ENCODE data around the gene ASAH2B.
A peak's percentile ranks its signal among the peaks of the same experiment; 100 is the strongest.

DNA sequence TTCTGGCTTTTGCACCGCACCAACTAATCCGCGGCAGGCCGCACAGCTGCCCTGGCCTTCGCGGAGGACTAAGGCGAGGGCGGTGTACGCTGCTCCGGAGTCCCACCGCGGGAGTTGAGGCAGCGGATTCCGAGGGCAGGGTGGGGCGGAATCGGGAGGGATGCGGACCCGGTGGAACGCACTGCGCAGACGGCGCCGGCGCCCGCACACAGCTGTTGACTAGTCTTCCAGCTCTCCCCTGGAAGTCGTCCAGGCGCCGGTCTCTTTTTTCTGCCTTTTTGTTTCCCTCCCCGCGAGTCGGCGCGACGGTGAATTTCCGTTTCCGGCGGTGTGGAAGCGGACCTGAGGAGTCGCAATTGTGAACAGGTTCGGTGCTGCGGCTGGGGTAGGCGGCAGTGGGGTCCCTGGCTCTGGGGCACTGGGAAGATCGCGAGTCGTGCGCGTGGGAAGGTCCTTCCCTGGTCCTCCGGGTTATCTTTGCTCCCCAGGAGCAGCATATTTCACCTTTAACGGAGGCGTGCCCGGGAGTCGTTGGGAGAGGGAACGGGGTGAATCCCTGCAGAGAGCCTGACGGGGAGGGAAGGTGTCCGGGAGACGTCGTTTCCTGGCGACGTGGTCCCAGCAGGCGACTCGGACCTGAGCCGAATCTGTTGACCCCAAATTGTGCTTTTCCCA lies at the start of gene ASAH2B:
- TF ChIP-seq, protein P1, sequence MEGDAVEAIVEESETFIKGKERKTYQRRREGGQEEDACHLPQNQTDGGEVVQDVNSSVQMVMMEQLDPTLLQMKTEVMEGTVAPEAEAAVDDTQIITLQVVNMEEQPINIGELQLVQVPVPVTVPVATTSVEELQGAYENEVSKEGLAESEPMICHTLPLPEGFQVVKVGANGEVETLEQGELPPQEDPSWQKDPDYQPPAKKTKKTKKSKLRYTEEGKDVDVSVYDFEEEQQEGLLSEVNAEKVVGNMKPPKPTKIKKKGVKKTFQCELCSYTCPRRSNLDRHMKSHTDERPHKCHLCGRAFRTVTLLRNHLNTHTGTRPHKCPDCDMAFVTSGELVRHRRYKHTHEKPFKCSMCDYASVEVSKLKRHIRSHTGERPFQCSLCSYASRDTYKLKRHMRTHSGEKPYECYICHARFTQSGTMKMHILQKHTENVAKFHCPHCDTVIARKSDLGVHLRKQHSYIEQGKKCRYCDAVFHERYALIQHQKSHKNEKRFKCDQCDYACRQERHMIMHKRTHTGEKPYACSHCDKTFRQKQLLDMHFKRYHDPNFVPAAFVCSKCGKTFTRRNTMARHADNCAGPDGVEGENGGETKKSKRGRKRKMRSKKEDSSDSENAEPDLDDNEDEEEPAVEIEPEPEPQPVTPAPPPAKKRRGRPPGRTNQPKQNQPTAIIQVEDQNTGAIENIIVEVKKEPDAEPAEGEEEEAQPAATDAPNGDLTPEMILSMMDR (IDR thresholded peaks at IDR 0.05; ENCODE audit: extremely low read depth in 1 of 2, insufficient read depth in 1 of 2, low read depth in 1 of 2, low read length in 2 of 2): no peak
- TF ChIP-seq POLR2A (IDR thresholded peaks at IDR 0.05; ENCODE audit: low read depth, low read length): peak; percentile 69
- TF ChIP-seq, protein P2, sequence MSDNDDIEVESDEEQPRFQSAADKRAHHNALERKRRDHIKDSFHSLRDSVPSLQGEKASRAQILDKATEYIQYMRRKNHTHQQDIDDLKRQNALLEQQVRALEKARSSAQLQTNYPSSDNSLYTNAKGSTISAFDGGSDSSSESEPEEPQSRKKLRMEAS (IDR thresholded peaks at IDR 0.05; ENCODE audit: insufficient read depth, insufficient read length): no peak

All from endothelial cell of umbilical vein (primary cell).